Fibroblast of skin of left quadriceps (primary cell): ENCODE data around the gene GOLGA8O.
A peak's percentile ranks its signal among the peaks of the same experiment; 100 is the strongest.
"Not testable (repeated sequence)": the region's sequence is repeated elsewhere in the genome, so short reads cannot be mapped to it uniquely, and the experiment has no call there.

Experiments used
- DNase-seq, 2 experiments: peaks; one replicate each; pipeline ENCODE4 v3.0.0-alpha.2; 2013; ENCODE audit warnings: low read depth in 2 of 2

The GOLGA8O gene, protein sequence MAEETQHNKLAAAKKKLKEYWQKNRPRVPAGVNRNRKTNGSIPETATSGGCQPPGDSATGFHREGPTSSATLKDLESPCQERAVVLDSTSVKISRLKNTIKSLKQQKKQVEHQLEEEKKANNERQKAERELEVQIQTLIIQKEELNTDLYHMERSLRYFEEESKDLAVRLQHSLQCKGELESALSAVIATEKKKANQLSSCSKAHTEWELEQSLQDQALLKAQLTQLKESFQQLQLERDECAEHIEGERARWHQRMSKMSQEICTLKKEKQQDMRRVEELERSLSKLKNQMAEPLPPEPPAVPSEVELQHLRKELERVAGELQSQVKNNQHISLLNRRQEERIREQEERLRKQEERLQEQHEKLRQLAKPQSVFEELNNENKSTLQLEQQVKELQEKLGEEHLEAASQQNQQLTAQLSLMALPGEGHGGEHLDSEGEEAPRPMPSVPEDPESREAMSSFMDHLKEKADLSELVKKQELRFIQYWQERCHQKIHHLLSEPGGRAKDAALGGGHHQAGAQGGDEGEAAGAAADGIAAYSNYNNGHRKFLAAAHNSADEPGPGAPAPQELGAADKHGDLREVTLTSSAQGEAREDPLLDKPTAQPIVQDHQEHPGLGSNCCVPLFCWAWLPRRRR

DNA sequence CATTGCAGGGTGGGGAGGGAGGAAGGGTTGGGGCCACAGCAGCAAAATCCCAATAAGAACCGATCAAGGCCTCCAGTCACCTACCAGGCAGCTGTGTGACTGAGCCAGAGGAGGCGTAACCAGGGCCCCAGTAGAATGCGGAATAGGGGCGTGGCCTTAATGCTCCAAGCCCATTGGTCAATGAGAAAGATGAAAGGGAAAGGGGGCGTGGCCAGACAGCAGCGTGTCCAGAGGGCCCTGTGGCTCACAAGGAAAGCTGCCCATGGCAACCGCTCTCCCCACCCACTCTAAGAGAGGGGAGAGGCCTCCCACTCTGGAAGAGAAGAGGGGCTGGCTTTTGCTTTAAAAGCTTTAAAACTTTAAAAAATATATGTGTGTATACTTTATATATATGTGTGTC is at the start of gene GOLGA8O:
GOLGA8O (minus strand) TSS at position 101 of the 400 bp plus-strand sequence; CDS start at position 3, 98 bp downstream.
- not testable (repeated sequence) for DNase-seq

DNA sequence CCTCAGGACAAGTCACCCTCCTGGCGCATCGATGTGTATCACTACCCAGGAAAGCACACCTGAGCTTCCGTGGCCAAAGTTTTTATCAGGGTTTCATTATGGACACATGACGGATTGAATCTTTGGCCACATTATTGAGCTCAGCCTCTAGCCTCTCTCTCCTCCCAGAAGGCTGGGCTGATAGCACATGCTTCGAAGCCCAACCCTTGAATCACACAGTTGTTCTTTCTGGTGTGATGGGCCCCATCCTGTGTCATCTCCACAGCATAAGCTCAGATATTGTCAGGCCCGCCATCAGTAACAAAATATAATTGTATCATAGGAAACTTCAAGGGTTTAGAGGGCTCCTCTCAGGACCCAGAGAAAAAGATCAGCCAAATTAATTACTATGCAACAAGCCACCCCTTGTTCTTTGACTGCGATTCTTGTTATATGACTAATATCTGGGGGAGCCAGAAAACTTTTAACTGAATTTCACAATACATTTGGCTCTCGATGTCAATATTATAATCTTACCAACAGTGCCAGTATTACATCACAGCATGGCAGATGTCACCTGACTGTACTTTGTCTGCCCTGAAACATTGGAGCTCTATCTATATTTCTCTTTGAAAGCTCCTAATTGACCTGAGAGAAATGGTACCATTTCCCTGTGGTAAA is 48.8 kb upstream of the GOLGA8O start:
- not testable (repeated sequence) for DNase-seq

DNA sequence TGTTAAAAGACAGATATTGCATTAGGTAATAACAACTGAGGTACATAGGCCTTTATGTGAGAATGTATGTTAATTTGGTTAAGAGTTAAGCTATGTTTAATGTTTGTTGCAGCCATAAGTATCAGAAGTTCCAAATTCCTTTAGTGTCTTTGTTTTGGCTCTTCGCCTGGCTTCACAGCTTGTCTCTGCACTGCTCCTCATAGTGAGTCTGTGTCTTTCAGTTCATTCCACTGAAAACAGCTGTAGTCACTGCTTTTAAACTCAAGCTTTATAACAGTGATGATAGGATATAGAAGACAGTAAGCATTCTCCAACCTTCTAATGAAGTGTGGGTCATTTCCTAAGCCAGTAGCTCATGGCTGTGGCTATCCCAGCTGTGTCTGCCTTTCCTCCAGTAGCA is 47.5 kb upstream of the GOLGA8O start:
- DNase-seq, result peak in 1 of 2 experiments; percentile 3

DNA sequence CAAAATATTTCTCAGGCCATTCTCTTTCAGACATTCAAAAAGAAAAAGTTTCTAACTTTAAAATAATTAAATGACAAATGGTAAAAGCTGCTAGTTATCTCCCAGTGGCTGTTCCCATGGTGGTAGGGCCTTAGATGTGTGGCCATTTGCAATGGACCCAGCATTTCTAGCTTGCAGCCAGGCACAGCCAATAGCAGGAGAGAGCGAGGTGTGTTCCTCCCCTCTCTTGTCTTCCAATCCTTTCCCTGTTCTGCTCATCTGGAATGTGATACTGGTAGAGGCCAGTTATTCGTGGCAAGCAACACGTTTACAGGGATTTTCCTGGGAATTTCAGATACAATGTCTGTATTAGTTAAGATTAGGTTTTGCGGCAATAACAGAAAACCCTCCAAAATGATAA is 37.3 kb upstream of the GOLGA8O start:
- not testable (repeated sequence) for DNase-seq

DNA sequence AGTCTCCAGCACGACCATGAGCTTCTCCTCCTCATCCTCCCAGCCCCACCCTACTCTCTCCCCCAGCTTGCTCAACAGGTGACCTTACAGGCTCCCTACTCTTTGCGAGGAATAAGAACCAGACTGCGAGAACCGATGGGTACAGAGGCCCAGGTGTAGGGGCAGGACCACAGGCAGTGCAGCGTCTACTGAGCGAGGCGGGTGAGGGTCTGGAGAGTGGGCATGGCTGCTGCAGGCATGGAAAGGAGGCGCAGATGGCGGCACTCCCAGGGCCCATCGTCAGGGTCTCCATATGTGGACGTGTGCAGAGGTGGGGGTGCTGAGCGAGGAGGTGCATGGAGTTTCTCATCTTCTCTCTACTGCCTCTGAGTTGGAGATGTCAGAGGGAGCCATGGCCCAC is 31.0 kb upstream of the GOLGA8O start:
- DNase-seq, result not testable (repeated sequence)

DNA sequence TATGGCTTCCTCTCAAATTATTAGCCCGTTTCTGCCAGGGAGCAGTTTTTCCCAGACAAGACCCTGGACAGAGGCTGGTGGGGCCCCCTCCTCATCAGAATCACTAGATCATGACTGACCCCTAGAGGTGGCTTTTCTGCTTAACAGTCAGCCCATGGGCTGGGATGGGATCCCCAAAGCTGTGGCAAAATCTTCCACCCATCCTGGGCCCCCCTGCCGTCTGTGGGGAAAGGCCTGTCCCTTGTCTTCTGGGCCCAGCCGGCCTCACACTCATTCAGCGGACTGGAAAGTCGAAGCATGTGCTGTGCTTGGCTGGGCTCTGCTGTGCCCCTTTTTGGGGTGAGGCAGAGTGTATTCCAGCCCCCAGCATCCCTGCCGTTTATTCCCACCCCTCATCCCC is 27.9 kb upstream of the GOLGA8O start:
- not testable (repeated sequence) for DNase-seq

DNA sequence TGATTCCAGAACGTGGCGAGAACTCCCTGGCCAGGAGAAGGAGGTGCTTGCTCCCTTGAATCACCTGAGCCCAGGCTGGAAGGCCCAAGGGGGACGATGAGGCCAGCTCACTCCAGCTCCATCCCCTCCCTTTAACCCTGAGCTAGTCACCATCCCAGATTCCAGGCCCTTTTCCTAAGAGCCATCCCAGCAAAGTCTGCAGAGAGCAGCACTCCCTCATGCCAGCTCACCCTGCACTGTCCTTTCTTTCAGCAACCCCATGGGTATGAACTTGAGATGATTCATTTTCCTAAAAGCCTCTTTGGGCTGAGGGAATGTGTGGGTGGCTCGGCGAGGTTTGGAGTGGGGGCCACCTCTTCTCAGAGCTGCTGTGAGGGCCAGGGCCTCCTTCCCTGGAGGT is 26.2 kb upstream of the GOLGA8O start:
- DNase-seq, result not testable (repeated sequence)

DNA sequence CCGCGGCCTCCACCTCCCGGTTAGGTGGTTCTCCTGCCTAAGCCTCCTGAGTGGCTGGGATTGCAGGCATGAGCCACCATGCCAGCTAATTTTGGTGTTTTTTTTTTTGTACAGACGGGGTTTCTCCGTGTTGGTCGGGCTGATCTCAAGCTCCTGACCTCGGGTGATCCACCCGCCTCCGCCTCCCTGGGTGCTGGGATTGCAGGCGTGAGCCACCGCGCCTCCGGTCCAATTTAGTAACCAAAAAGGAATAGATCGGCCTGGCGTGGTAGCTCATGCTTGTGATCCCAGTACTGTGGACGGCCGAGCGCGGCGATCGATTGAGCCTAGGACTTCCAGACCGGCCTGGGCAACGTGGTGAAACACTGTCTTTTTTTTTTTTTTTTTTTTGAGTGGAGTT is 12.6 kb upstream of the GOLGA8O start:
- not testable (repeated sequence) for DNase-seq

DNA sequence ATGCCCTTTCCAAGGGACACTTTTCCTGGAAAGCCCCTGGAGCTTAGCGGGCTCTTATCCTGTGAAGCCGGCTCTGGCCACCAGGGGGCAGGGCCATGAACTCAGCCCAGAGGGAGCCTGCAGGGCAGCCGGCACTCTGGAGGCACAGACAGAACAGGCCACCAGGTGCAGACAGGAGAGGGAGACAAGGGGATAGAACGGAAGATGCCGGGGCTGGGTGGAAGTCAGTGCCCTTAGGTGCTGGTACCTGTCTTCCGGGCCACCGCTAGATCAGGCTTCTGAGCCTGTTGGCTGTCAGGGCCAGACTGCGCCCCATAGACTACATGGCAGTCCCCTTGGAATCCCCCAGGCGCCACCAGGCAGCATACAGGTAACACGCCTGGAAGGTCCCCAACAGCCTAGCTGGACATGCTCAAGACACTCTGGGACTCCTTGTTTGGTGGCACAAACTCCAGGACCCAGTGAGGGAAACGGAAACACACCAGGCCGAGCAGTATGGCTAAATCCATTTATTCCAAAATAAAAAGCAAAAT is 14.9 kb downstream of the GOLGA8O start:
- DNase-seq, result not testable (repeated sequence)

DNA sequence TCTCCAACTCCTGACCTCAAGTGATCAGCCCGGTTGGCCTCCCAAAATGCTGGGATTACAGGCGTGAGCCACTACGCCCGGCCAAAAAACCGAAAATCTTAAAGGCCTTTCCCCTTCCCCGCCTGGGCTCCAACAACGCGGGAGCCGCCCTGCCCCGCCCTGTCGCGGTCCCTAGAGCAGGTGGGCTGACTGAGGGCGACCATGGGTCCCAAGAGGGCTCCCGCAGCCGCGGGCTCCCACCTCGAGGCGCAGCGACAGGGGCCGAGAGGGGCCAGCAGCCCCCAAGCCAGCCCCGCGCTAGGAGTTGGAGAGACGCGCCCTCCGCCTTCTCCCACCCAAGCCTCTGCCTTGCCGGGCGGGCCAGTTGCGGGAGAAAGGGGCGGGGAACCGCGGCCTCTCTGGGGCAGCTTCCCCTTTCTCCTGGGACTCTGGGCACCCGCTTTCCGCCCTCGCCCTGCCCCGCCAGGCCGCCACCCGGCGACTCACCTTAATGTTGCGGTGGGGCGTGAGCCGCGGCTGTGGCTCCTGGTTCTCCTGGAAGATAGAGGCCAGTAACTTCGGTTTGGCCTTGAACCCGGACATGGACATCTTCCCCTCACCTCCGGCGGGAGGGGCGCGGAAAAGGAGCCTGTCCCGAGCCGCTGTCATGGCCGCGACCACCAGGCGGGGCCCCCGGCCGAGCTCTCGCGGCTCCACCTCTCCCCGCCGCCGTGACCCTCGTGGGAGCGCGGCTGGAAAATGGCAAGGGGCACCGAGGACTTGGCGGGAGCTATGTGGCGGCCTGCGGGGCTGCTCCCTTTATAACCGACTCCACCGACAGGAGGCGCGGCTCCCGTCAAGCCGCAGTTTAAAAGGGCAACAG is 21.1 kb downstream of the GOLGA8O start:
- not testable (repeated sequence) for DNase-seq

DNA sequence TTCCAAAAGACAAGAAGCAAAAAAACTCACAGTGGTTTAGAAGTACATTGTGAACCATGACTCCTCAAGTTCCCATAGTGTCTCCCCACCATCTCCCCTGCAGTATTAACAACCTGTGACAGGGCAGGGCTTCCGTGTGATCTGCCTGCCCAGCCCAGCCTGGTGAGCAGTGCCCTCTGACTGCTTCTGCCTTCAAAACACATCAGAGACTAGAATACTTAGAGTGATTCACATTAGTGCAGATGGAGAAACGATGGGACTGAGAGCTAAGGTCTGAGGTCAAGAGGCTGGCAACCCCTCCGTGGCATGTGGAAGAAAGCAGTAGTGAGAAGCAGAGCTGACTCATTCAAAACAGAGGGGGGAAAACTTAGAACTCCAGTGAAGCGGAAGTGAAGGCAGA is 27.8 kb downstream of the GOLGA8O start:
- DNase-seq, result not testable (repeated sequence)

DNA sequence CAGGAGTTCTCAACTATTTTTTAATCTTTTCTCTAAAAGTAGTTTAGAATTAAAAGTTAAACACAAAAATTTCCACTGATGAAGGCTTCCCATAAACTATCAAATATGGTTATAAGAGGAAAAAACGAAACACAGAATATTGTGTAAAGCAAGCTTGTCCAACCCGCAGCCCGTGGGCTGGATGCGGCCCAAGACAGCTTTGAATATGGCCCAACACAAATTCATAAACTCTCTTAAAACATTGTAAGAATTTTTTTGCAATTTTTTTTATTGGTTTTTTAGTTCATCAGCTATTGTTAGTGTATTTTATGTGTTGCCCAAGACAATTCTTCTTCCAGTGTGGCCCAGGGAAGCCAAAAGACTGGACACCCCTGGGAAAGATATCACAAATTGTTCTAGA is 28.9 kb downstream of the GOLGA8O start:
- DNase-seq, result not testable (repeated sequence)

DNA sequence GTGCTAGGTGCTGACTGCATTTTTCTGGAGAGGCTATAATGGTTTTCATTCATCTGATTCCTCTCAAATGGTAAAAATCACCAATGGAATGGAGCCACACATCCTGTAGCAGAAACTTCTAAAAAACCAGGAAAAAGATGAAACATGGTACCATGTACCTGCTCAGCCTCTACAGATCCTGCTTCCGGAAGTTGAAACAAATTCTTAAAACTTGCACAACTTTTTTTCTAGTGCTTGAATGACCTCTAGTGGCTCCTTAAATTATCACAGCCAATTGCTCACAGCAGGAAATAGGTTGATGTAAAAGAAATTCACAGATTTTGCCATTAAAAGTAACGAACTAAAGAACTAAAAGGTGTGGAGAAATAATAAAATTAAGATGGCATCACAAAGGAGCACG is 47.5 kb downstream of the GOLGA8O start:
- not testable (repeated sequence) for DNase-seq

DNA sequence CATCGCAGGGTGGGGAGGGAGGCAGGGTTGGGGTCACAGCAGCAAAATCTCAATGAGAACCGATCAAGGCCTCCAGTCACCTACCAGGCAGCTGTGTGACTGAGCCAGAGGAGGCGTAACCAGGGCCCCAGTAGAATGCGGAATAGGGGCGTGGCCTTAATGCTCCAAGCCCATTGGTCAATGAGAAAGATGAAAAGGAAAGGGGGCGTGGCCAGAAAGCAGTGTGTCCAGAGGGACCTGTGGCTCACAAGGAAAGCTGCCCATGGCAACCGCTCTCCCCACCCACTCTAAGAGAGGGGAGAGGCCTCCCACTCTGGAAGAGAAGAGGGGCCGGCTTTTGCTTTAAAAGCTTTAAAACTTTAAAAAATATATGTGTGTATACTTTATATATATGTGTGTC is 52.2 kb downstream of the GOLGA8O start, which contains the start of gene GOLGA8K:
GOLGA8K (minus strand) TSS at position 101 of the 400 bp plus-strand sequence; CDS start at position 3, 98 bp downstream.
- DNase-seq, result not testable (repeated sequence)

DNA sequence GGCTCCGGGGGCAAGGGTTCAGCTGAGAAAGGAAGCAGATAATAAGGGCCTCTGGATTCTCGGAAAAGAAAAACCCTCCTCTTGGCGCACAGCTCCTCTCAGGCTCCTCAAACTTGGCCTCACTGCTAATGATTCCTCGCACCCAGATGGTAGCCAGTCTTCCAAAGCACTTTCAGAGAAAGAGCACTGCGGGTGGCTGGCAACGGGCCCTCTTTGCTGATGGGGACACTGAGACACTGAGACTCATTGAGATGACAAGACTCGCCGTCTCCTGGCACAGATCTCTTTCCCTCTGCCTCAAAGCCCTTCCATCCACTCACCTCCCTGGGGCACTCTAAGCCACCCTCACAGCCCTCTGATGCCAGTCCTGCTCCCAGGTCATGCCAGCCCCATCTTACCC is 58.9 kb downstream of the GOLGA8O start:
- DNase-seq, result not testable (repeated sequence)
